HG02588 (cell line): ENCODE measurements around the gene NFYC.

Experiments used
- ATAC-seq: cut with Tn5 transposase; IDR thresholded peaks from one replicate; pipeline ENCODE4 v1.9.1; 2021; ENCODE audit warnings: mild to moderate bottlenecking, moderate library complexity; ENCODE audit not compliant: unreplicated experiment

NFYC gene

GRCh38 chr1:40777224-40777970 lies 85.9 kb downstream of the NFYC start:
- ATAC-seq: no peak

- ATAC-seq: no peak
Measured at GRCh38 chr1:40780678-40781607, 89.4 kb downstream of the NFYC start.

- ATAC-seq: no peak
Measured at GRCh38 chr1:40781608-40781971, 90.1 kb downstream of the NFYC start.

- no peak for ATAC-seq
Measured at GRCh38 chr1:40782371-40782956, 91.0 kb downstream of the NFYC start.

GRCh38 chr1:40783001-40783905 lies 91.7 kb downstream of the NFYC start, which contains the start of gene KCNQ4:
Gene KCNQ4, plus strand, starts transcription at chr1:40783787. Its CDS starts 307 bp downstream, at chr1:40784094.
- ATAC-seq: no peak

- ATAC-seq: no peak
Measured at GRCh38 chr1:40784141-40784770, 92.8 kb downstream of the NFYC start.

- no peak for ATAC-seq
Measured at GRCh38 chr1:40784771-40785151, 93.3 kb downstream of the NFYC start.

GRCh38 chr1:40785446-40785845 lies 93.9 kb downstream of the NFYC start:
- ATAC-seq: no peak

- ATAC-seq: no peak
Measured at GRCh38 chr1:40786171-40786994, 94.9 kb downstream of the NFYC start.

- ATAC-seq: no peak
Measured at GRCh38 chr1:40786995-40787705, 95.6 kb downstream of the NFYC start.

GRCh38 chr1:40787737-40788560 lies 96.4 kb downstream of the NFYC start:
- ATAC-seq: no peak

GRCh38 chr1:40788561-40789341 lies 97.2 kb downstream of the NFYC start:
- ATAC-seq: no peak

GRCh38 chr1:40789342-40789598 lies 97.8 kb downstream of the NFYC start:
- no peak for ATAC-seq

GRCh38 chr1:40789661-40790430 lies 98.3 kb downstream of the NFYC start:
- no peak for ATAC-seq

GRCh38 chr1:40792036-40792435 lies 100.5 kb downstream of the NFYC start:
- no peak for ATAC-seq

- ATAC-seq: no peak
Measured at GRCh38 chr1:40793617-40794016, 102.1 kb downstream of the NFYC start.

GRCh38 chr1:40794048-40794447 lies 102.5 kb downstream of the NFYC start:
- ATAC-seq: no peak
